C1 segment of cervical spinal cord (tissue), 14 donors: ENCODE results near the gene ZSCAN26.
"Not testable (repeated sequence)": the region's sequence is repeated elsewhere in the genome, so short reads cannot be mapped to it uniquely, and the experiment has no call there.

Experiments
- DNase-seq, 14 donors: peaks; one replicate each; lab custom pipeline; 2025; lab: John Stamatoyannopoulos, UW

ZSCAN26 gene

DNA sequence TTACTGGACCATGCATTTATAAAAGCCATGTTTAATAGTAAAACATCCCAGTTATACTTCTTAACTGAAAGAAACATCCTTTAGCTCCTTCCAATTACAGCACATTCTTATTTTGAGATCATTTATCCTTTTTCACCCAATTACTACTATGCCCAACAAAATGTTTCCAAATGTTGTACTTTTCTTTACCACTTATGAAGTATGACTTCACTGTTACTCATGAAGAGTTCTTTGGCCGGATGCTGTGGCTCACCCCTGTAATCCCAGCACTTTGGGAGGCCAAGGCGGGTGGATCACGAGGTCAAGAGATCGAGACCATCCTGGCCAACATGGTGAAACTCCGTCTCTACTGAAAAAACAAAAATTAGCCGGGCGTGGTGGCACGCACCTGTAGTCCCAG, 50.9 kb downstream of the ZSCAN26 start:
- not testable (repeated sequence) for DNase-seq

- no peak for DNase-seq
Measured at GRCh38 chr6:28322661-28323060, 55.7 kb downstream of the ZSCAN26 start.

DNA sequence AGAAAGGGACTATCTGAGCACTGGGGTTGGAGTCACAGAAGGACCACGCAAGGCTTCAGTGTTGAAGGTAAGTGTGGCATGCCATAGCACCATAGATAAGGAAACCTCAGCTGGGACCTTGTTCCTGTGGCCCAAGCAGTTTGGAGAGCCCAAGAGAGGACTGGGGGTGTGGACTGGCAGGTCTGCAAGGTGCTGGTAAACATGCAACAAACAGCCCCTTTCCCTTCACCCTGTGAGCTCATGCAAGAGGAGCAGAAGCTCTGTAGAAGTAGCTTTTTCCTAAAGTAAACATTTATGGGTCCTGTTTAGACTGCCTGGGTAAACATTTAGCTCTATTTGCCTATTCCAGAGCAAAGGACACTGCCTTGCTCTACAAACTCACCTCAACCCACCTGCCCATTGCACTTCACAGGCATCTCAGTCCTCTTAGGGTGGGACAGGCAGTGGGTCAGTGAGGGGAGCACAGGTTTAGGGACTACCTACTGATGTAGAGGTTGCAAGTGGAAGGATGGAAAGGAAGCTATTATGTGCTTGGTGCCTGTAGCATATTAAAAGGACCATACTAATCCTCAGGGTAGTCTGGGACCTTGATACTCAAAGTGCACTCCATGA, 57.0 kb downstream of the ZSCAN26 start:
- no peak for DNase-seq

DNA sequence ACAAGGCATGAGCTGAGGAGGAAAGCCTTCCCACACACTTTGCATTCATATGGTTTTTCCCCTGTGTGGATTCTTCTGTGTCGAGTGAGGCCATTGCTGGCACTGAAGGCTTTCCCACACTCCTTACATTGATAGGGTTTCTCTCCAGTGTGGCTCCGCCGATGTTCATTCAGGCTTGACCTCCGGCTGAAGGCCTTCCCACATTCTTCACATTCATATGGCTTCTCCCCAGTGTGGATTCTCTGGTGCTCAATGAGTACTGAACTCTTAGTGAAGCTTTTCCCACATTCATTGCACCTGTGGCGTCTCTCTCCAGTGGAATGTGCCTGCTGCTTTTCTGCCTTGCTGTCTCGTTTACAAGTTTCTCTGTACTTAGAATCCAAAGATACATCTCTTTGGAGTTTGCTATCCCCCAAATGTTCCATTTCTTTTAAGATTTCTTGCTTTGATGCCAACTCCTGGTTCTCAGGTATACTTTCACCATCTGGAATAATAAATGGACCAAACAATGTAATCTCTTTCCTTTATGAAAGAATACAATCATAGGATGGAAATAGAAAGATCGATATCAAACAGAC, 59.5 kb downstream of the ZSCAN26 start:
- DNase-seq, result no peak
